ENCODE results near the gene ZC3H18. TPM values are rescaled to one million over a fixed set of nuclear protein-coding genes. Genes with fewer than 3 reads are reported as not detected.

Gene ZC3H18
- total and polyA plus RNA-seq, 10 of the 15 experiments (the other 5 are each of a cell fraction or from before 2014, with no cell fraction given), result 1.0 to 58.3 (median 22.4) TPM

GRCh38 chr16:88656291-88656980, 86.2 kb downstream of the ZC3H18 start (continued):
- TF ChIP-seq, protein P1, sequence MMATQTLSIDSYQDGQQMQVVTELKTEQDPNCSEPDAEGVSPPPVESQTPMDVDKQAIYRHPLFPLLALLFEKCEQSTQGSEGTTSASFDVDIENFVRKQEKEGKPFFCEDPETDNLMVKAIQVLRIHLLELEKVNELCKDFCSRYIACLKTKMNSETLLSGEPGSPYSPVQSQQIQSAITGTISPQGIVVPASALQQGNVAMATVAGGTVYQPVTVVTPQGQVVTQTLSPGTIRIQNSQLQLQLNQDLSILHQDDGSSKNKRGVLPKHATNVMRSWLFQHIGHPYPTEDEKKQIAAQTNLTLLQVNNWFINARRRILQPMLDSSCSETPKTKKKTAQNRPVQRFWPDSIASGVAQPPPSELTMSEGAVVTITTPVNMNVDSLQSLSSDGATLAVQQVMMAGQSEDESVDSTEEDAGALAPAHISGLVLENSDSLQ (IDR thresholded peaks at IDR 0.05), result no peak

- BruUV-seq (replicated peaks), result no TSS peak
- Histone ChIP-seq H3K27ac (ENCODE audit: control insufficient read depth, insufficient read depth) (no peak overlapping the region), H4K20me1 (ENCODE audit: control insufficient read depth, insufficient read depth) (no peaks in the 10 kb centered on the region), H3K36me3 (ENCODE audit: control insufficient read depth in 2 of 2, insufficient read depth in 2 of 2, low read length in 1 of 2) (peaks cover 6 to 19% of the 10 kb centered on the region in 2 experiments), H3K9me3 (replicated peaks; ENCODE audit: control insufficient read depth, insufficient read depth, low read length) (no peaks in the 10 kb centered on the region), H3K9ac (ENCODE audit: control insufficient read depth, insufficient read depth, low read length) (no peak overlapping the region), H3K27me3 (replicated peaks in 1 of 2; ENCODE audit: control insufficient read depth in 2 of 2, insufficient read depth in 2 of 2, low read length in 1 of 2) (no peaks in the 10 kb centered on the region), H3K4me2 (ENCODE audit: control insufficient read depth, insufficient read depth) (no peak overlapping the region), H3K4me1 (ENCODE audit: control insufficient read depth, insufficient read depth, low read length) (peaks cover 9% of the 10 kb centered on the region), H2AFZ (ENCODE audit: control insufficient read depth, low read depth, low read length) (no peak overlapping the region), H3K4me3 (no peak overlapping the region), H3K79me2 (ENCODE audit: control insufficient read depth, insufficient read depth, low read length) (peaks cover 33% of the 10 kb centered on the region)
- in situ Hi-C loops (cut with MboI), result no loop called here
- POLR2A ChIA-PET, result no interaction called here
- no peak for DNase-seq (ENCODE audit: low read depth, low spot score)
- FAIRE-seq, result no peak
- RAD21 ChIA-PET (ENCODE audit: unreplicated experiment), result no interaction called here
- TF ChIP-seq STAT3 (IDR thresholded peaks at IDR 0.05; ENCODE audit: low read depth, low read length) (no peak), MEF2A (IDR thresholded peaks at IDR 0.05; ENCODE audit: insufficient read depth, low read depth, low read length) (no peak), RUNX3 (IDR thresholded peaks at IDR 0.05; ENCODE audit: low read length) (no peak), SREBF2 (IDR thresholded peaks at IDR 0.05; ENCODE audit: low read length) (no peak)
- TF ChIP-seq, protein P2, sequence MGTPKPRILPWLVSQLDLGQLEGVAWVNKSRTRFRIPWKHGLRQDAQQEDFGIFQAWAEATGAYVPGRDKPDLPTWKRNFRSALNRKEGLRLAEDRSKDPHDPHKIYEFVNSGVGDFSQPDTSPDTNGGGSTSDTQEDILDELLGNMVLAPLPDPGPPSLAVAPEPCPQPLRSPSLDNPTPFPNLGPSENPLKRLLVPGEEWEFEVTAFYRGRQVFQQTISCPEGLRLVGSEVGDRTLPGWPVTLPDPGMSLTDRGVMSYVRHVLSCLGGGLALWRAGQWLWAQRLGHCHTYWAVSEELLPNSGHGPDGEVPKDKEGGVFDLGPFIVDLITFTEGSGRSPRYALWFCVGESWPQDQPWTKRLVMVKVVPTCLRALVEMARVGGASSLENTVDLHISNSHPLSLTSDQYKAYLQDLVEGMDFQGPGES (IDR thresholded peaks at IDR 0.05), result no peak
- CTCF ChIA-PET, result no interaction called here
- intact Hi-C loops (cut with micrococcal nuclease; ENCODE audit: unreplicated experiment), result no loop called here
- WGBS (ENCODE audit: insufficient coverage, insufficient replicate concordance, low lambda C conversion rate, missing lambda C conversion rate), result 97% methylated on average over 19 of the region's 19 CpGs
- SMC1A ChIA-PET (ENCODE audit: uncharacterized antibody, unreplicated experiment), result no interaction called here
- no peak for ATAC-seq
Measured at GRCh38 chr16:88657371-88657770, 87.2 kb downstream of the ZC3H18 start.

All from GM12878 (cell line).